PC-9 (cell line): Measurements from ENCODE around the gene ERBB4. TPM values are rescaled to one million over a fixed set of nuclear protein-coding genes. Genes with fewer than 3 reads are reported as not detected.
"Not testable (repeated sequence)": the region's sequence is repeated elsewhere in the genome, so short reads cannot be mapped to it uniquely, and the experiment has no call there.

ENCODE experiments used
- BruUV-seq: library from RNA; stranded (reverse); fragments of 400-500 nt; replicated peaks from 2 replicates; lab custom pipeline; 2021; lab: Mats Ljungman, UMichigan
- CTCF ChIA-PET: fragments of 300-600 bp; sonication (Branson Sonifier 250); formaldehyde crosslinking; loops from one replicate; lab custom pipeline; 2022; ENCODE audit warnings: antibody characterized with exemption; lab: Charles Lee
- POLR2A ChIA-PET: fragments of 300-600 bp; sonication (Branson Sonifier 250); formaldehyde crosslinking; loops from one replicate; lab custom pipeline; 2022; ENCODE audit warnings: antibody characterized with exemption; ENCODE audit not compliant: unreplicated experiment; lab: Charles Lee
- DNase-seq, 2 experiments: peaks; one replicate each; pipeline versions ENCODE4 v3.0.0 to v3.0.0-alpha.2; 2015 to 2022; ENCODE audit warnings: mixed read lengths in 1 of 2
- H2AFZ ChIP-seq: fragments of 200-600 bp; sonication (generic); 2 replicates; pipeline ENCODE4 v1.8.1; 2017; ENCODE audit warnings: antibody characterized with exemption
- H3F3A ChIP-seq: fragments of 200-600 bp; sonication (generic); 2 replicates; pipeline ENCODE4 v1.8.1; 2017; ENCODE audit warnings: antibody characterized with exemption, mild to moderate bottlenecking, low read depth; ENCODE audit not compliant: insufficient read depth
- H3K27ac ChIP-seq: fragments of 200-600 bp; sonication (generic); 2 replicates; pipeline ENCODE4 v1.6.1; 2016; ENCODE audit warnings: mixed run types
- H3K27me3 ChIP-seq: fragments of 200-600 bp; sonication (generic); 2 replicates; pipeline ENCODE4 v1.6.1; 2016; ENCODE audit warnings: low read depth, mixed run types; ENCODE audit not compliant: insufficient read depth
- H3K36me3 ChIP-seq: fragments of 200-600 bp; sonication (generic); 2 replicates; pipeline ENCODE4 v1.6.1; 2016; ENCODE audit warnings: low read depth, mixed run types
- H3K4me1 ChIP-seq: fragments of 200-600 bp; sonication (generic); replicated peaks from 2 replicates; pipeline ENCODE4 v1.6.1; 2016; ENCODE audit warnings: mixed run types; ENCODE audit not compliant: insufficient read depth
- H3K4me2 ChIP-seq: fragments of 200-600 bp; sonication (generic); 2 replicates; pipeline ENCODE4 v1.6.1; 2017; ENCODE audit warnings: mixed run types
- H3K4me3 ChIP-seq: fragments of 200-600 bp; sonication (generic); 2 replicates; pipeline ENCODE4 v1.6.1; 2016; ENCODE audit warnings: mixed run types
- H3K79me2 ChIP-seq: fragments of 200-600 bp; sonication (generic); 2 replicates; pipeline ENCODE4 v1.6.1; 2017; ENCODE audit warnings: low read depth, mixed run types
- H3K9me2 ChIP-seq: fragments of 200-600 bp; sonication (generic); 2 replicates; pipeline ENCODE4 v1.8.1; 2017; ENCODE audit warnings: mild to moderate bottlenecking; ENCODE audit not compliant: insufficient read depth
- H3K9me3 ChIP-seq: fragments of 200-600 bp; sonication (generic); 2 replicates; pipeline ENCODE4 v1.8.1; 2016; ENCODE audit warnings: low read depth; ENCODE audit not compliant: insufficient read depth
- H4K20me1 ChIP-seq: fragments of 200-600 bp; sonication (generic); 2 replicates; pipeline ENCODE4 v1.8.1; 2017; ENCODE audit not compliant: insufficient read depth
- EZH2 ChIP-seq: fragments of 200-600 bp; sonication (generic); IDR thresholded peaks from 2 replicates; pipeline ENCODE4 v1.8.0; 2017; ENCODE audit warnings: antibody characterized with exemption, low read depth
- intact Hi-C: fragments of 100-400 bp; cut with micrococcal nuclease; formaldehyde crosslinking; loops from one replicate; pipeline ENCODE4 v1.10.0; 2022; ENCODE audit not compliant: unreplicated experiment
- total RNA-seq: library from RNA; stranded (reverse); gene quantifications from 2 replicates; pipeline ENCODE4 v1.2.3, GENCODE V29; 2021
- TF ChIP-seq, protein P1 (sequence below): fragments of 200-600 bp; sonication (generic); conservative IDR thresholded peaks from 2 replicates; pipeline ENCODE4 v1.6.1; 2017; ENCODE audit warnings: mixed run types, antibody characterized with exemption, mild to moderate bottlenecking, moderate library complexity

The ERBB4 gene
- total RNA-seq, 1 experiment from 2014 or later = not detected

GRCh38 chr2:212194396-212194795, 344.2 kb downstream of the ERBB4 start:
- no peak overlapping the region for H3K4me3 ChIP-seq
- ChIA-PET POLR2A (no interaction called here), CTCF (no interaction called here)
- no peaks in the 10 kb centered on the region for H3K79me2 ChIP-seq
- intact Hi-C loops = no loop called here
- no peak overlapping the region for H3K27ac ChIP-seq
- H3K9me2 ChIP-seq = no peaks in the 10 kb centered on the region
- no peaks in the 10 kb centered on the region for H3K27me3 ChIP-seq
- TF ChIP-seq EZH2 = no peak
- TF ChIP-seq, protein P1, sequence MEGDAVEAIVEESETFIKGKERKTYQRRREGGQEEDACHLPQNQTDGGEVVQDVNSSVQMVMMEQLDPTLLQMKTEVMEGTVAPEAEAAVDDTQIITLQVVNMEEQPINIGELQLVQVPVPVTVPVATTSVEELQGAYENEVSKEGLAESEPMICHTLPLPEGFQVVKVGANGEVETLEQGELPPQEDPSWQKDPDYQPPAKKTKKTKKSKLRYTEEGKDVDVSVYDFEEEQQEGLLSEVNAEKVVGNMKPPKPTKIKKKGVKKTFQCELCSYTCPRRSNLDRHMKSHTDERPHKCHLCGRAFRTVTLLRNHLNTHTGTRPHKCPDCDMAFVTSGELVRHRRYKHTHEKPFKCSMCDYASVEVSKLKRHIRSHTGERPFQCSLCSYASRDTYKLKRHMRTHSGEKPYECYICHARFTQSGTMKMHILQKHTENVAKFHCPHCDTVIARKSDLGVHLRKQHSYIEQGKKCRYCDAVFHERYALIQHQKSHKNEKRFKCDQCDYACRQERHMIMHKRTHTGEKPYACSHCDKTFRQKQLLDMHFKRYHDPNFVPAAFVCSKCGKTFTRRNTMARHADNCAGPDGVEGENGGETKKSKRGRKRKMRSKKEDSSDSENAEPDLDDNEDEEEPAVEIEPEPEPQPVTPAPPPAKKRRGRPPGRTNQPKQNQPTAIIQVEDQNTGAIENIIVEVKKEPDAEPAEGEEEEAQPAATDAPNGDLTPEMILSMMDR = no peak
- H3F3A ChIP-seq = no peaks in the 10 kb centered on the region
- no peaks in the 10 kb centered on the region for H4K20me1 ChIP-seq
- no TSS peak for BruUV-seq
- no peaks in the 10 kb centered on the region for H3K36me3 ChIP-seq
- H3K4me1 ChIP-seq = no peaks in the 10 kb centered on the region
- no peak overlapping the region for H2AFZ ChIP-seq
- H3K9me3 ChIP-seq = no peaks in the 10 kb centered on the region
- no peak for DNase-seq
- no peak overlapping the region for H3K4me2 ChIP-seq

DNA sequence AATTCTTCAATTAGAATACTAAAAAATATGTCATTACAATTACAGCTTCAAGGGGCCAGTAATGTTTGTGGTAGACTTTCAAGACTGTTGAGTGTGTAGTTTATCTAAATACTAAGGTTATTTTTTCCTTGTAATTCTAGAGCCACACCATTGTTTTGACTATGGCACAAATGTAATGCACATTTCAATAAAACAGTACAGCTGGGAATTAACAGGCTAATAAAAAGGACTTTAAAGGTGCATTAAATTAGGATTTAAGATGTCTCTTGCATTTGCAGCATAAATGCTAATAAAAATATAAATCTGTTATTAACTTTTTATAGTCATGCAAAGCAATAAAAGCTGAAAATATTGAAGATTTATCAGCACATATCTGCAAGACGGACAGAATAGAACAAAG, 344.8 kb downstream of the ERBB4 start:
- no peaks in the 10 kb centered on the region for H4K20me1 ChIP-seq
- no peak for DNase-seq
- POLR2A ChIA-PET = interaction anchor here (0.8 kb wide), 1 partner anchor 317 kb away, joined by 8 read pairs; no protein-coding TSS in a partner anchor
- no peaks in the 10 kb centered on the region for H3K9me2 ChIP-seq
- TF ChIP-seq, protein P1 = no peak
- TF ChIP-seq EZH2 = no peak
- no peaks in the 10 kb centered on the region for H3K36me3 ChIP-seq
- no peaks in the 10 kb centered on the region for H3K79me2 ChIP-seq
- H3K27me3 ChIP-seq = no peaks in the 10 kb centered on the region
- H3K4me2 ChIP-seq = no peak overlapping the region
- H3K4me1 ChIP-seq = no peaks in the 10 kb centered on the region
- H2AFZ ChIP-seq = no peak overlapping the region
- H3K4me3 ChIP-seq = no peak overlapping the region
- H3K27ac ChIP-seq = no peak overlapping the region
- intact Hi-C loops = no loop called here
- H3F3A ChIP-seq = no peaks in the 10 kb centered on the region
- no peaks in the 10 kb centered on the region for H3K9me3 ChIP-seq
- BruUV-seq = no TSS peak
- CTCF ChIA-PET = no interaction called here

DNA sequence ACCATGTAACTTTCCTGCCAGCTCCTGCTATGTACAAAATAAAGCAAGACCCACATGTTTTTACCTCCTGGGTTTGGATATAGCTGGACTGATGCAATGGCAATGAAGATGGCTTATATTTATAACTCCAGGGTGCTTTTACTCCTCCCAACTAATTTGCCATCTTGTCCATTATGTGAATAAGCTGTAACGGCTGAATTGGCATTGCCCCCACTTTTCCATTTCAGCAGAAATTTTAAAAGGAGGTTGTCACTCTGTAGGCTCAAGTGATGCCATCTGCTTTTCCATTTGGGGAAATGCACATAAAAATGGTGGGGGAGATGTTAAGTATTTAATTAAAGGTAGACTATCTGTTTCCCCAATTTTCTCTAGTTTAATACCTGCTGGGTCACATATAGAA, 345.5 kb downstream of the ERBB4 start:
- BruUV-seq = no TSS peak
- DNase-seq = no peak
- CTCF ChIA-PET = no interaction called here

DNA sequence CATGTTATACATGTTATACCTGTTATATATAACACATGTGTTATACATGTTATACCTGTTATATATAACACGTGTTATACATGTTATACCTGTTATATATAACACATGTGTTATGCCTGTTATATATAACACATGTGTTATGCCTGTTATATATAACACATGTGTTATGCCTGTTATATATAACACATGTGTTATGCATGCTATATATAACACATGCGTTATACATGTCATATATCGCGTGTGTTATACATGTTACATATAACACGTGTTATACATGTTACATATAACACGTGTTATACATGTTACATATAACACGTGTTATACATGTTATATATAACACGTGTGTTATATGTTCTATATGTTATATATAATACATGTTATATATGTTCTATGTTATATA, 347.2 kb downstream of the ERBB4 start:
- H3K9me2 ChIP-seq, intact Hi-C loops, H2AFZ ChIP-seq, H3K36me3 ChIP-seq, H3K4me3 ChIP-seq, H3K27me3 ChIP-seq, H3K4me1 ChIP-seq, H4K20me1 ChIP-seq, H3K27ac ChIP-seq, BruUV-seq, POLR2A ChIA-PET, H3K9me3 ChIP-seq, H3K4me2 ChIP-seq, CTCF ChIA-PET, H3F3A ChIP-seq, DNase-seq, H3K79me2 ChIP-seq: not testable (repeated sequence)

More for the DNA sequence above, 345.5 kb downstream of the ERBB4 start:
- Histone ChIP-seq H4K20me1 (no peaks in the 10 kb centered on the region), H3K79me2 (no peaks in the 10 kb centered on the region), H3K4me3 (no peak overlapping the region), H3K27ac (no peak overlapping the region), H2AFZ (no peak overlapping the region), H3K4me1 (no peaks in the 10 kb centered on the region), H3K4me2 (no peak overlapping the region), H3K27me3 (no peaks in the 10 kb centered on the region), H3K9me3 (no peaks in the 10 kb centered on the region), H3K36me3 (no peaks in the 10 kb centered on the region), H3F3A (no peaks in the 10 kb centered on the region), H3K9me2 (no peaks in the 10 kb centered on the region)
- intact Hi-C loops = no loop called here
- TF ChIP-seq EZH2 = no peak
- TF ChIP-seq, protein P1 = no peak
- POLR2A ChIA-PET = interaction anchor here (0.5 kb wide), 1 partner anchor 152 kb away, joined by 7 read pairs; no protein-coding TSS in a partner anchor
